Measurements from ENCODE around the gene C1QTNF9. TPM values are rescaled to one million over a fixed set of nuclear protein-coding genes. Genes with fewer than 3 reads are reported as not detected.

The C1QTNF9 gene
- not detected in 2 replicates for total RNA-seq

GRCh38 chr13:24309300-24309699, at the start of gene C1QTNF9:
Gene C1QTNF9 (plus strand): TSS chr13:24309580. CDS start chr13:24316004, 6,424 bp downstream.

Other genes starting within 250 kb of the C1QTNF9 start
- 5.1 and 8.8 TPM in 2 replicates for gene SPATA13, start 148.9 kb upstream of the C1QTNF9 start, total RNA-seq
- 62.8 and 77.6 TPM in 2 replicates for gene PARP4, start 203.2 kb downstream of the C1QTNF9 start, total RNA-seq

Measured in subcutaneous preadipocyte (primary cell).